ENCODE results near the gene RTN4IP1.

GRCh38 chr6:106611030-106611429, 18.3 kb downstream of the RTN4IP1 start:
- TF ChIP-seq POLR2AphosphoS5 (IDR thresholded peaks at IDR 0.05; ENCODE audit: low read depth, low read length) (no peak), CTCF (IDR thresholded peaks at IDR 0.05) (no peak), REST (IDR thresholded peaks at IDR 0.05; ENCODE audit: low read depth, low read length) (no peak), NRF1 (IDR thresholded peaks at IDR 0.05; ENCODE audit: low read depth, low read length) (no peak)

All from SK-N-SH (cell line).